DND-41 (cell line): Measurements from ENCODE around the gene ASTN1.

ENCODE experiments used
- ATAC-seq: fragments of 200-7000 bp; cut with Tn5 transposase; 3 replicates; pipeline ENCODE4 v1.9.1; 2021; ENCODE audit warnings: low read depth; ENCODE audit not compliant: insufficient read depth
- DNase-seq: peaks from one replicate; pipeline ENCODE4 v3.0.0-alpha.2; 2020
- H2AFZ ChIP-seq: 2 replicates; pipeline ENCODE4 v1.6.0; 2012; ENCODE audit warnings: low read depth, low read length
- H3K27ac ChIP-seq: 2 replicates; pipeline ENCODE4 v1.5.1; 2012; ENCODE audit warnings: low read length, inconsistent platforms
- H3K27me3 ChIP-seq: fragments of 200-600 bp; sonication (generic); 2 replicates; pipeline ENCODE4 v1.6.0; 2012; ENCODE audit warnings: low read length, mild to moderate bottlenecking, inconsistent platforms; ENCODE audit not compliant: insufficient read depth, poor library complexity
- H3K36me3 ChIP-seq: 2 replicates; pipeline ENCODE4 v1.5.1; 2012; ENCODE audit warnings: low read length, inconsistent platforms; ENCODE audit not compliant: insufficient read depth
- H3K4me1 ChIP-seq: 2 replicates; pipeline ENCODE4 v1.5.1; 2012; ENCODE audit warnings: mild to moderate bottlenecking, low read length; ENCODE audit not compliant: insufficient read depth
- H3K4me2 ChIP-seq: 2 replicates; pipeline ENCODE4 v1.6.0; 2012; ENCODE audit warnings: mild to moderate bottlenecking, moderate library complexity, low read length, inconsistent platforms; ENCODE audit not compliant: insufficient read depth
- H3K4me3 ChIP-seq, 2 experiments: fragments of 200-600 bp in 1 of 2; shearing (Covaris generic) in 1 of 2; 2 replicates each; pipeline ENCODE4 v1.5.1; 2012 to 2016; ENCODE audit warnings: inconsistent platforms in 2 of 2, low read length in 2 of 2, mild to moderate bottlenecking in 2 of 2, low read depth in 1 of 2, moderate library complexity in 1 of 2
- H3K79me2 ChIP-seq: 2 replicates; pipeline ENCODE4 v1.6.0; 2012; ENCODE audit warnings: low read length, inconsistent platforms; ENCODE audit not compliant: insufficient read depth
- H3K9ac ChIP-seq: 2 replicates; pipeline ENCODE4 v1.6.0; 2012; ENCODE audit warnings: low read depth, mild to moderate bottlenecking, inconsistent platforms, low read length, moderate library complexity
- H3K9me3 ChIP-seq: 2 replicates; pipeline ENCODE4 v1.5.1; 2012; ENCODE audit warnings: low read length, moderate library complexity, mild to moderate bottlenecking, inconsistent platforms; ENCODE audit not compliant: insufficient read depth, severe bottlenecking
- H4K20me1 ChIP-seq: 2 replicates; pipeline ENCODE4 v1.6.0; 2012; ENCODE audit warnings: low read length; ENCODE audit not compliant: insufficient read depth
- EZH2 ChIP-seq: IDR thresholded peaks from 3 replicates; pipeline ENCODE4 v1.6.1; 2012; ENCODE audit warnings: borderline replicate concordance, low read depth, mild to moderate bottlenecking, moderate library complexity, low read length, inconsistent platforms; ENCODE audit not compliant: severe bottlenecking
- TF ChIP-seq, protein P1 (sequence below): IDR thresholded peaks from 2 replicates; pipeline ENCODE4 v1.5.1; 2012; ENCODE audit warnings: borderline replicate concordance, low read length, moderate library complexity, mild to moderate bottlenecking; ENCODE audit not compliant: poor library complexity, severe bottlenecking; ENCODE audit errors: extremely low read depth

ASTN1 gene

GRCh38 chr1:176897350-176898236 is 266.9 kb downstream of the ASTN1 start:
- no peak for TF ChIP-seq EZH2
- TF ChIP-seq, protein P1, sequence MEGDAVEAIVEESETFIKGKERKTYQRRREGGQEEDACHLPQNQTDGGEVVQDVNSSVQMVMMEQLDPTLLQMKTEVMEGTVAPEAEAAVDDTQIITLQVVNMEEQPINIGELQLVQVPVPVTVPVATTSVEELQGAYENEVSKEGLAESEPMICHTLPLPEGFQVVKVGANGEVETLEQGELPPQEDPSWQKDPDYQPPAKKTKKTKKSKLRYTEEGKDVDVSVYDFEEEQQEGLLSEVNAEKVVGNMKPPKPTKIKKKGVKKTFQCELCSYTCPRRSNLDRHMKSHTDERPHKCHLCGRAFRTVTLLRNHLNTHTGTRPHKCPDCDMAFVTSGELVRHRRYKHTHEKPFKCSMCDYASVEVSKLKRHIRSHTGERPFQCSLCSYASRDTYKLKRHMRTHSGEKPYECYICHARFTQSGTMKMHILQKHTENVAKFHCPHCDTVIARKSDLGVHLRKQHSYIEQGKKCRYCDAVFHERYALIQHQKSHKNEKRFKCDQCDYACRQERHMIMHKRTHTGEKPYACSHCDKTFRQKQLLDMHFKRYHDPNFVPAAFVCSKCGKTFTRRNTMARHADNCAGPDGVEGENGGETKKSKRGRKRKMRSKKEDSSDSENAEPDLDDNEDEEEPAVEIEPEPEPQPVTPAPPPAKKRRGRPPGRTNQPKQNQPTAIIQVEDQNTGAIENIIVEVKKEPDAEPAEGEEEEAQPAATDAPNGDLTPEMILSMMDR = peak; percentile 84
- H3K9ac ChIP-seq = no peak overlapping the region
- H3K4me2 ChIP-seq = no peak overlapping the region
- peak; percentile 91 for ATAC-seq
- H3K4me1 ChIP-seq = no peaks in the 10 kb centered on the region
- no peaks in the 10 kb centered on the region for H3K36me3 ChIP-seq
- no peaks in the 10 kb centered on the region for H3K79me2 ChIP-seq
- H3K27ac ChIP-seq = no peak overlapping the region
- DNase-seq = peak; percentile 55
- H3K4me3 ChIP-seq = no peak overlapping the region
- H4K20me1 ChIP-seq = no peaks in the 10 kb centered on the region
- peaks cover 2% of the 10 kb centered on the region for H3K27me3 ChIP-seq
- no peak overlapping the region for H2AFZ ChIP-seq
- H3K9me3 ChIP-seq = no peaks in the 10 kb centered on the region

DNA sequence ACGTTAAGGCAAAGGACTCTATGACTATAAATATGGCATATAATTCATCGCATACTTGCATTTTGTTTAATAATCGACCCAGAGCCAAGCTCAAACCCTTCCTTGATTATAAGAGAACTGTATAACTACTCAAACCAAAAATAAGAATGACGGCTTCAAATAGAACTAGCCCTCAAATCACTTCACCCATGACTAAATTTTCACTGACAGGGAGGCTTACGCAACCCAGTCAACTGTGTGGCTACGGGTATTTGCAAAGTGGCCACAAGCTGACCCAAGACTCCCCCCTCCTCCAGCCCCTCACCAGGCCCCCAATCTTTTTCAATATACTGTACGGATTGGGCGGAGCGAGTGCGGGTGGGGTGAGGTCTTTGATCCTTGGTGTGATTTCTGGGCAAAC is 268.3 kb downstream of the ASTN1 start:
- no peaks in the 10 kb centered on the region for H3K36me3 ChIP-seq
- ATAC-seq (no peak), DNase-seq (no peak)
- TF ChIP-seq, protein P1 = no peak
- no peak for TF ChIP-seq EZH2
- no peak overlapping the region for H3K27ac ChIP-seq
- no peak overlapping the region for H3K9ac ChIP-seq
- H3K4me3 ChIP-seq = no peak overlapping the region
- no peaks in the 10 kb centered on the region for H3K9me3 ChIP-seq
- no peaks in the 10 kb centered on the region for H3K27me3 ChIP-seq
- no peaks in the 10 kb centered on the region for H3K4me1 ChIP-seq
- no peak overlapping the region for H3K4me2 ChIP-seq
- no peaks in the 10 kb centered on the region for H4K20me1 ChIP-seq
- H2AFZ ChIP-seq = no peak overlapping the region
- no peaks in the 10 kb centered on the region for H3K79me2 ChIP-seq

DNA sequence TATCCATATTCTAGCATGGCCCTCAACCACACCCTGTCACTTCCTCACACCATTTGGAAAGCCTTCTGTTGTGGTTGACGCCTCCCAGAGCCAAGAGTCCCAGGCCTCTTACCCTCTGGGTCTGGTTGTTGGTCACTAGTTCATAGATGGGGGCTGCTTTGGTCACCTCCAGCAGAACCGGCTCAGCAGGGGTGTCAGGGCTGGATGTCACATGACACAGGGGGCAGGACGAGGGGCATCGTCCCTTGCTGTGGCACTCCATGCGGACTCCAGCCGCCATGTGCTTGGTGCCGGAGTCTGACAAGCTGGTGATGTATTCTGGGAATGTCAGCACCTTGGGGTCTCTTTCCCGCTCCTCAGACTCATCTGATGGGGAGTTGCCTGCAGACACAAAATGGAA is 270.1 kb downstream of the ASTN1 start:
- H3K27ac ChIP-seq = no peak overlapping the region
- no peaks in the 10 kb centered on the region for H3K36me3 ChIP-seq
- H3K9me3 ChIP-seq = no peaks in the 10 kb centered on the region
- no peaks in the 10 kb centered on the region for H3K4me1 ChIP-seq
- H3K79me2 ChIP-seq = no peaks in the 10 kb centered on the region
- H3K27me3 ChIP-seq = no peaks in the 10 kb centered on the region
- H3K4me2 ChIP-seq = no peak overlapping the region
- no peak for TF ChIP-seq EZH2
- TF ChIP-seq, protein P1 = no peak
- H4K20me1 ChIP-seq = no peaks in the 10 kb centered on the region
- DNase-seq (no peak), ATAC-seq (no peak)
- no peak overlapping the region for H2AFZ ChIP-seq
- H3K9ac ChIP-seq = no peak overlapping the region
- no peak overlapping the region for H3K4me3 ChIP-seq
